K562 (cell line): Measurements from ENCODE around the gene CPTP. TPM values are rescaled to one million over a fixed set of nuclear protein-coding genes. Genes with fewer than 3 reads are reported as not detected.

Experiments used
- ATF1 ChIP-seq, 2 experiments: fragments of 450-650 bp in 1 of 2; IDR thresholded peaks; 2 replicates each; pipeline ENCODE4 v1.6.1; 2016; ENCODE audit warnings: missing compliant biosample characterization in 1 of 2, missing genetic modification characterization in 1 of 2
- CHD1 ChIP-seq: fragments of 200-600 bp; sonication (generic); IDR thresholded peaks from one replicate; pipeline ENCODE4 v1.6.1; 2012; ENCODE audit warnings: mild to moderate bottlenecking, moderate library complexity, low read length, inconsistent platforms
- KDM1A ChIP-seq, 2 experiments: fragments of 450-650 bp; IDR thresholded peaks; 2 replicates each; pipeline ENCODE4 v1.6.1; 2016; ENCODE audit warnings: mild to moderate bottlenecking in 2 of 2
- MAFK ChIP-seq: IDR thresholded peaks from 2 replicates; pipeline ENCODE4 v1.6.1; 2011; ENCODE audit warnings: low read length, improper control_type of control experiment
- MAZ ChIP-seq, 2 experiments: fragments of 450-650 bp in 1 of 2; sonication (generic) in 1 of 2; formaldehyde crosslinking; IDR thresholded peaks in 1 of 2; conservative IDR thresholded peaks in 1 of 2; 2 replicates each; pipeline versions ENCODE4 v1.4.0 to v1.5.0; 2020; ENCODE audit warnings: mild to moderate bottlenecking in 1 of 2, missing genetic modification reagents in 1 of 2
- RBM34 ChIP-seq: fragments of 200-400 bp; formaldehyde crosslinking; IDR thresholded peaks from 2 replicates; pipeline ENCODE4 v1.6.1; 2018; ENCODE audit warnings: low read length, borderline replicate concordance; ENCODE audit not compliant: insufficient read depth
- SAFB ChIP-seq: fragments of 200-400 bp; formaldehyde crosslinking; IDR thresholded peaks from 2 replicates; pipeline ENCODE4 v1.6.1; 2017; ENCODE audit warnings: low read depth, low read length, borderline replicate concordance
- SAP30 ChIP-seq: fragments of 200-600 bp; sonication (generic); IDR thresholded peaks from 2 replicates; pipeline ENCODE4 v1.6.1; 2012; ENCODE audit warnings: borderline replicate concordance, low read depth, mild to moderate bottlenecking, moderate library complexity, low read length, control low read depth, inconsistent platforms; ENCODE audit not compliant: insufficient read depth, poor library complexity, severe bottlenecking
- SIN3A ChIP-seq, 2 experiments: fragments of 150-350 bp in 1 of 2; IDR thresholded peaks; 2 replicates each; pipeline ENCODE4 v1.6.1; 2011 to 2016; ENCODE audit warnings: borderline replicate concordance in 2 of 2, low read depth in 2 of 2, low read length in 2 of 2, mild to moderate bottlenecking in 2 of 2, moderate library complexity in 2 of 2; ENCODE audit not compliant: control insufficient read depth in 1 of 2
- U2AF1 ChIP-seq: fragments of 200-400 bp; formaldehyde crosslinking; optimal IDR thresholded peaks from 2 replicates; pipeline ENCODE3; 2017; ENCODE audit warnings: mild to moderate bottlenecking, low read depth, low read length, moderate library complexity
- ZNF134 ChIP-seq: fragments of 250-450 bp; sonication (Bioruptor Pico); conservative IDR thresholded peaks from 2 replicates; pipeline ENCODE4 v1.4.0; 2020
- ZNF354B ChIP-seq: fragments of 250-450 bp; sonication (Bioruptor Pico); IDR thresholded peaks from 2 replicates; pipeline ENCODE4 v1.4.0; 2020
- polyA plus RNA-seq, 8 experiments: library from polyadenylated mRNA; depleted of rRNA in 4 of 8; stranded (reverse) in 5 of 8; unstranded in 3 of 8; fragments of >200 nt; fragmentation: Nextera tagmentation in 2 of 8; fragmentation: Illumina TruSeq in 1 of 8; extraction: Ambion mirVana in 2 of 8; extraction: Trizol in 1 of 8; gene quantifications; 2 replicates each; pipeline versions ENCODE4 v1.2.1 to v1.2.3, GENCODE V29; 2011 to 2014; ENCODE audit warnings: inconsistent platforms in 1 of 8, missing spikeins in 1 of 8
- total RNA-seq, 7 experiments: library from RNA; depleted of rRNA in 6 of 7; stranded (reverse); fragments of >200 nt in 6 of 7; fragmentation: Illumina TruSeq in 2 of 7; extraction: Trizol in 2 of 7; gene quantifications; 2 replicates each; pipeline versions ENCODE4 v1.2.1 to v1.2.3, GENCODE V29; 2011 to 2021; ENCODE audit warnings: low replicate concordance in 1 of 7
- TF ChIP-seq, protein P1 (sequence below), 3 experiments: fragments of 200-800 bp in 1 of 3; sonication (Bioruptor generic) in 1 of 3; sonication (generic) in 1 of 3; formaldehyde crosslinking in 1 of 3; IDR thresholded peaks; 2 replicates each; pipeline versions ENCODE4 v1.6.1 to v1.8.0; 2016 to 2022; ENCODE audit warnings: mild to moderate bottlenecking in 2 of 3, missing compliant biosample characterization in 2 of 3, missing genetic modification characterization in 2 of 3, missing genetic modification reagents in 1 of 3
- TF ChIP-seq, protein P2 (sequence below), 2 experiments: IDR thresholded peaks; 2 replicates each; pipeline ENCODE4 v1.6.1; 2012; ENCODE audit warnings: improper control_type of control experiment in 2 of 2, low read depth in 2 of 2, low read length in 2 of 2, borderline replicate concordance in 1 of 2
- TF ChIP-seq, protein P3 (sequence below): sonication (generic); formaldehyde crosslinking; IDR thresholded peaks from 2 replicates; pipeline ENCODE4 v1.8.0; 2022; ENCODE audit warnings: mild to moderate bottlenecking, missing genetic modification reagents
- TF ChIP-seq, protein P4 (sequence below): sonication (generic); formaldehyde crosslinking; IDR thresholded peaks from 2 replicates; pipeline ENCODE4 v1.8.0; 2022; ENCODE audit warnings: mild to moderate bottlenecking, missing genetic modification reagents

Gene CPTP
- total and polyA plus RNA-seq, 9 of the 15 experiments (the other 6 are each of a cell fraction or from before 2014, with no cell fraction given) = 0.11 to 25.8 (median 3.5) TPM

DNA sequence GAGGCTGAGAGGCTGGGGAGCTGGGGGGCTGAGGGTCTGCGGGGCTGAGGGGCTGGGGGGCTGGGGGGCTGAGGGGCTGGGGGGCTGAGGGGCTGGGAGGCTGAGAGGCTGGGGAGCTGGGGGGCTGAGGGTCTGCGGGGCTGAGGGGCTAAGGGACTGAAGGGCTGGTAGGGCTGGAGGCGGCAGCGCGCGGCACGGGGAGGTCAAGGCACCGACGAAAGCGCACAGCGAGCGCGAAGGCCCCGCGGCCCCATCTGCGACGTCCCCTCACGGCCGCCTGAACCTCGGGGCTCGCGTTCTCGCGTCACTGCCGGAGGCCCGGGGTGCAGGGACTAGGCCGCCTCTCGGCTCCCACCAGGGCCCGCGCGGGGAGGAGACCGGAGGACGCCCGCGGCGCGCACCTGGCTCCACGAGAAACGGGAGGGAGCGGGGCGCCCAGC lies 498 bp upstream of the CPTP start (continued):
- TF ChIP-seq ATF1 (CRISPR knock-in tag; IDR thresholded peaks at IDR 0.05) (peak; percentile 25; the same call in 1 of the 2 replicates), ATF1 (tag; IDR thresholded peaks at IDR 0.05) (no peak; the same call in 1 of the 2 replicates), SIN3A (IDR thresholded peaks at IDR 0.05; ENCODE audit: borderline replicate concordance in 2 of 2, control insufficient read depth in 1 of 2, low read depth in 2 of 2, low read length in 2 of 2) (peak in 1 of 2 experiments; percentile 73; a peak in 1 of 4 replicates), MAZ (CRISPR knock-in tag; conservative IDR thresholded peaks at IDR 0.05 in 1 of 2, IDR thresholded peaks at IDR 0.05 in 1 of 2) (peak in 1 of 2 experiments; percentile 45; a peak in 2 of 4 replicates), ZNF354B (CRISPR knock-in tag) (no peak), KDM1A (IDR thresholded peaks at IDR 0.05) (no peak), SAFB (0 out of 2 replicates have a peak, but pooled peaks have one; percentile 67), ZNF134 (CRISPR knock-in tag) (no peak), CHD1 (peak; percentile 75), RBM34 (0 out of 2 replicates have a peak, but pooled peaks have one; percentile 80), MAFK (no peak), U2AF1 (peak; percentile 37), SAP30 (peak; percentile 24)
- TF ChIP-seq, protein P1, sequence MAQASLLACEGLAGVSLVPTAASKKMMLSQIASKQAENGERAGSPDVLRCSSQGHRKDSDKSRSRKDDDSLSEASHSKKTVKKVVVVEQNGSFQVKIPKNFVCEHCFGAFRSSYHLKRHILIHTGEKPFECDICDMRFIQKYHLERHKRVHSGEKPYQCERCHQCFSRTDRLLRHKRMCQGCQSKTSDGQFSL (CRISPR knock-in tag; IDR thresholded peaks at IDR 0.05) = 0 out of 2 replicates have a peak, but pooled peaks have one; percentile 27
- TF ChIP-seq, protein P1 (tag; IDR thresholded peaks at IDR 0.05) = no peak
- TF ChIP-seq, protein P2, sequence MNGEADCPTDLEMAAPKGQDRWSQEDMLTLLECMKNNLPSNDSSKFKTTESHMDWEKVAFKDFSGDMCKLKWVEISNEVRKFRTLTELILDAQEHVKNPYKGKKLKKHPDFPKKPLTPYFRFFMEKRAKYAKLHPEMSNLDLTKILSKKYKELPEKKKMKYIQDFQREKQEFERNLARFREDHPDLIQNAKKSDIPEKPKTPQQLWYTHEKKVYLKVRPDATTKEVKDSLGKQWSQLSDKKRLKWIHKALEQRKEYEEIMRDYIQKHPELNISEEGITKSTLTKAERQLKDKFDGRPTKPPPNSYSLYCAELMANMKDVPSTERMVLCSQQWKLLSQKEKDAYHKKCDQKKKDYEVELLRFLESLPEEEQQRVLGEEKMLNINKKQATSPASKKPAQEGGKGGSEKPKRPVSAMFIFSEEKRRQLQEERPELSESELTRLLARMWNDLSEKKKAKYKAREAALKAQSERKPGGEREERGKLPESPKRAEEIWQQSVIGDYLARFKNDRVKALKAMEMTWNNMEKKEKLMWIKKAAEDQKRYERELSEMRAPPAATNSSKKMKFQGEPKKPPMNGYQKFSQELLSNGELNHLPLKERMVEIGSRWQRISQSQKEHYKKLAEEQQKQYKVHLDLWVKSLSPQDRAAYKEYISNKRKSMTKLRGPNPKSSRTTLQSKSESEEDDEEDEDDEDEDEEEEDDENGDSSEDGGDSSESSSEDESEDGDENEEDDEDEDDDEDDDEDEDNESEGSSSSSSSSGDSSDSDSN (IDR thresholded peaks at IDR 0.05; ENCODE audit: borderline replicate concordance in 1 of 2, low read depth in 2 of 2, low read length in 2 of 2) = 0 out of 4 replicates have a peak, but pooled peaks of 1 of the 2 experiments have one; percentile 23
- TF ChIP-seq, protein P3, sequence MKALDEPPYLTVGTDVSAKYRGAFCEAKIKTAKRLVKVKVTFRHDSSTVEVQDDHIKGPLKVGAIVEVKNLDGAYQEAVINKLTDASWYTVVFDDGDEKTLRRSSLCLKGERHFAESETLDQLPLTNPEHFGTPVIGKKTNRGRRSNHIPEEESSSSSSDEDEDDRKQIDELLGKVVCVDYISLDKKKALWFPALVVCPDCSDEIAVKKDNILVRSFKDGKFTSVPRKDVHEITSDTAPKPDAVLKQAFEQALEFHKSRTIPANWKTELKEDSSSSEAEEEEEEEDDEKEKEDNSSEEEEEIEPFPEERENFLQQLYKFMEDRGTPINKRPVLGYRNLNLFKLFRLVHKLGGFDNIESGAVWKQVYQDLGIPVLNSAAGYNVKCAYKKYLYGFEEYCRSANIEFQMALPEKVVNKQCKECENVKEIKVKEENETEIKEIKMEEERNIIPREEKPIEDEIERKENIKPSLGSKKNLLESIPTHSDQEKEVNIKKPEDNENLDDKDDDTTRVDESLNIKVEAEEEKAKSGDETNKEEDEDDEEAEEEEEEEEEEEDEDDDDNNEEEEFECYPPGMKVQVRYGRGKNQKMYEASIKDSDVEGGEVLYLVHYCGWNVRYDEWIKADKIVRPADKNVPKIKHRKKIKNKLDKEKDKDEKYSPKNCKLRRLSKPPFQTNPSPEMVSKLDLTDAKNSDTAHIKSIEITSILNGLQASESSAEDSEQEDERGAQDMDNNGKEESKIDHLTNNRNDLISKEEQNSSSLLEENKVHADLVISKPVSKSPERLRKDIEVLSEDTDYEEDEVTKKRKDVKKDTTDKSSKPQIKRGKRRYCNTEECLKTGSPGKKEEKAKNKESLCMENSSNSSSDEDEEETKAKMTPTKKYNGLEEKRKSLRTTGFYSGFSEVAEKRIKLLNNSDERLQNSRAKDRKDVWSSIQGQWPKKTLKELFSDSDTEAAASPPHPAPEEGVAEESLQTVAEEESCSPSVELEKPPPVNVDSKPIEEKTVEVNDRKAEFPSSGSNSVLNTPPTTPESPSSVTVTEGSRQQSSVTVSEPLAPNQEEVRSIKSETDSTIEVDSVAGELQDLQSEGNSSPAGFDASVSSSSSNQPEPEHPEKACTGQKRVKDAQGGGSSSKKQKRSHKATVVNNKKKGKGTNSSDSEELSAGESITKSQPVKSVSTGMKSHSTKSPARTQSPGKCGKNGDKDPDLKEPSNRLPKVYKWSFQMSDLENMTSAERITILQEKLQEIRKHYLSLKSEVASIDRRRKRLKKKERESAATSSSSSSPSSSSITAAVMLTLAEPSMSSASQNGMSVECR = no peak
- TF ChIP-seq, protein P4, sequence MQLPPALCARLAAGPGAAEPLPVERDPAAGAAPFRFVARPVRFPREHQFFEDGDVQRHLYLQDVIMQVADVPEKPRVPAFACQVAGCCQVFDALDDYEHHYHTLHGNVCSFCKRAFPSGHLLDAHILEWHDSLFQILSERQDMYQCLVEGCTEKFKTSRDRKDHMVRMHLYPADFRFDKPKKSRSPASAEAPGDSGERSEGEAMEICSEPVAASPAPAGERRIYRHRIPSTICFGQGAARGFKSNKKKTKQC (CRISPR knock-in tag) = peak; percentile 42
